Measurements from ENCODE around the gene ABCA1.
"Not testable (repeated sequence)": the region's sequence is repeated elsewhere in the genome, so short reads cannot be mapped to it uniquely, and the experiment has no call there.

The ABCA1 gene, protein sequence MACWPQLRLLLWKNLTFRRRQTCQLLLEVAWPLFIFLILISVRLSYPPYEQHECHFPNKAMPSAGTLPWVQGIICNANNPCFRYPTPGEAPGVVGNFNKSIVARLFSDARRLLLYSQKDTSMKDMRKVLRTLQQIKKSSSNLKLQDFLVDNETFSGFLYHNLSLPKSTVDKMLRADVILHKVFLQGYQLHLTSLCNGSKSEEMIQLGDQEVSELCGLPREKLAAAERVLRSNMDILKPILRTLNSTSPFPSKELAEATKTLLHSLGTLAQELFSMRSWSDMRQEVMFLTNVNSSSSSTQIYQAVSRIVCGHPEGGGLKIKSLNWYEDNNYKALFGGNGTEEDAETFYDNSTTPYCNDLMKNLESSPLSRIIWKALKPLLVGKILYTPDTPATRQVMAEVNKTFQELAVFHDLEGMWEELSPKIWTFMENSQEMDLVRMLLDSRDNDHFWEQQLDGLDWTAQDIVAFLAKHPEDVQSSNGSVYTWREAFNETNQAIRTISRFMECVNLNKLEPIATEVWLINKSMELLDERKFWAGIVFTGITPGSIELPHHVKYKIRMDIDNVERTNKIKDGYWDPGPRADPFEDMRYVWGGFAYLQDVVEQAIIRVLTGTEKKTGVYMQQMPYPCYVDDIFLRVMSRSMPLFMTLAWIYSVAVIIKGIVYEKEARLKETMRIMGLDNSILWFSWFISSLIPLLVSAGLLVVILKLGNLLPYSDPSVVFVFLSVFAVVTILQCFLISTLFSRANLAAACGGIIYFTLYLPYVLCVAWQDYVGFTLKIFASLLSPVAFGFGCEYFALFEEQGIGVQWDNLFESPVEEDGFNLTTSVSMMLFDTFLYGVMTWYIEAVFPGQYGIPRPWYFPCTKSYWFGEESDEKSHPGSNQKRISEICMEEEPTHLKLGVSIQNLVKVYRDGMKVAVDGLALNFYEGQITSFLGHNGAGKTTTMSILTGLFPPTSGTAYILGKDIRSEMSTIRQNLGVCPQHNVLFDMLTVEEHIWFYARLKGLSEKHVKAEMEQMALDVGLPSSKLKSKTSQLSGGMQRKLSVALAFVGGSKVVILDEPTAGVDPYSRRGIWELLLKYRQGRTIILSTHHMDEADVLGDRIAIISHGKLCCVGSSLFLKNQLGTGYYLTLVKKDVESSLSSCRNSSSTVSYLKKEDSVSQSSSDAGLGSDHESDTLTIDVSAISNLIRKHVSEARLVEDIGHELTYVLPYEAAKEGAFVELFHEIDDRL (N-terminal part only)

GRCh38 chr9:104927912-104928740 lies at the start of gene ABCA1:
Gene ABCA1, minus strand, starts transcription at chr9:104928155. Its CDS starts 24,476 bp downstream, at chr9:104903679.
- no peak for DNase-seq (ENCODE audit: low read depth)

- no peak for DNase-seq (ENCODE audit: low read depth)
Observed at GRCh38 chr9:104977580-104977979, 49.6 kb upstream of the ABCA1 start.

DNA sequence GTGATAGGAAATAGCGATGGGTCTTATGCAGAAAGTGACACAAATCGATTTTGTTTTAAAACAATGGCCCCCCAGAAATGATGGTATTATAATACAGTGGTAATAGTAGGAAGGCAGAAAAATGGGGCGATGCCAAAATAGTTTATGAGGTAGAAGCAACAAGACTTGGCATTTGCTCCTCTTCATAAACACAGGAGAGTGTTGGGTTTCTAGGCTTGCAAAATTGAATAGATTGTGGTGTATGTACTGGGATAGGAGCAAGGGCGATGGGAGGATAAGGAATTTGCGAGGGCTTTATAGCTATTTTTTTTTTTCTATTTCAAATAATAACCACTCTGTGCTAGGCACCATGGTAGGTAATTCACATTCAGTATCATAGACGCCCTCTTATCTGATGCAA lies 49.2 kb upstream of the ABCA1 start:
- DNase-seq (ENCODE audit: low read depth), result no peak

DNA sequence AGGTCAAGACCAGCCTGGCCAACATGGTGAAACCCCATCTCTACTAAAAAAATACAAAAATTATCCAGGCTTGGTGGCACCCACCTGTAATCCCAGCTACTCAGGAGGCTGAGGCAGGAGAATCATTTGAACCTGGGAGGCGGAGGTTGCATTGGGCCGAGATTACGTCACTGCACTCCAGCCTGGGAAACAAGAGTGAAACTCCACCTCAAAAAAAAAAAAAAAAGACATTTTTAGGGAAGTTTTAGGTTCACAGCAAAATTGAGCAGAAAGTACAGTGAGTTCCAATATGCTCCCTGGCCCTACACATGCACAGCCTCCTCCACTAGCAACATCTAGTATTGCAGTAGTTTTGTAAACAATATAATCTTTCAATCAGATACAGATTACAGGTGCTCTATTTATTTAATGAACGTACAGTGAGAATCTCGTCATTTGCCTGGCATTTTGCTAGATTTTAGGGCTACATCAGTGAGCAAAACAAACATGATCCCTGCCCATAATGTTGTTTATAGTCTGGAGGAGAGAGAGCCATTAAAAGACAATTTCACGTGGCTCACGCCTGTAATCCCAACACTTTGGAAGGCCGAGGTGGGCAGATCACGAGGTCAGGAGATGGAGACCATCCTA lies 48.1 kb upstream of the ABCA1 start:
- not testable (repeated sequence) for DNase-seq (ENCODE audit: low read depth)

- DNase-seq (ENCODE audit: low read depth), result no peak
Observed at GRCh38 chr9:104974053-104974962, 46.4 kb upstream of the ABCA1 start.

GRCh38 chr9:104972242-104972866 lies 44.4 kb upstream of the ABCA1 start:
- no peak for DNase-seq (ENCODE audit: low read depth)

GRCh38 chr9:104971511-104971910 lies 43.6 kb upstream of the ABCA1 start:
- no peak for DNase-seq (ENCODE audit: low read depth)

- no peak for DNase-seq (ENCODE audit: low read depth)
Observed at GRCh38 chr9:104970271-104970987, 42.5 kb upstream of the ABCA1 start.

DNA sequence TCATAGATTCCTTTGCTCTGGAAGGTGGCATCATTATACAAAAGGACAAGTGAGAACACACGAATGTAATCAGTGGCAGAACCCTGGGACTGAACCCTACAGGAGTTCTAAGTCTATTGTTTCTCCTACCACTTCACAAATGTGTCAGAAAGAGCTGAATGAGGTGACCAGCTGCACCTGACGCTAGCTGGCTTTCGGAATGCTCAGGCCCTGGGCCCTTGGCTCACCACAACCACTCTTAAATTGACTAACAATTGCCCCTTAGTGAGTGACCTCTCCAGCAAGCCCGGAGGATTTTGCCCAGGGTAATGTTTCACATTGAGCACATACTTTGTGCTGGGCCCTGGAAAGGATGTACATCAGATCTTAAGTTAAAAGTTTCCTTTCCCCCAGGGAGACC lies 41.2 kb upstream of the ABCA1 start:
- no peak for DNase-seq (ENCODE audit: low read depth)

DNA sequence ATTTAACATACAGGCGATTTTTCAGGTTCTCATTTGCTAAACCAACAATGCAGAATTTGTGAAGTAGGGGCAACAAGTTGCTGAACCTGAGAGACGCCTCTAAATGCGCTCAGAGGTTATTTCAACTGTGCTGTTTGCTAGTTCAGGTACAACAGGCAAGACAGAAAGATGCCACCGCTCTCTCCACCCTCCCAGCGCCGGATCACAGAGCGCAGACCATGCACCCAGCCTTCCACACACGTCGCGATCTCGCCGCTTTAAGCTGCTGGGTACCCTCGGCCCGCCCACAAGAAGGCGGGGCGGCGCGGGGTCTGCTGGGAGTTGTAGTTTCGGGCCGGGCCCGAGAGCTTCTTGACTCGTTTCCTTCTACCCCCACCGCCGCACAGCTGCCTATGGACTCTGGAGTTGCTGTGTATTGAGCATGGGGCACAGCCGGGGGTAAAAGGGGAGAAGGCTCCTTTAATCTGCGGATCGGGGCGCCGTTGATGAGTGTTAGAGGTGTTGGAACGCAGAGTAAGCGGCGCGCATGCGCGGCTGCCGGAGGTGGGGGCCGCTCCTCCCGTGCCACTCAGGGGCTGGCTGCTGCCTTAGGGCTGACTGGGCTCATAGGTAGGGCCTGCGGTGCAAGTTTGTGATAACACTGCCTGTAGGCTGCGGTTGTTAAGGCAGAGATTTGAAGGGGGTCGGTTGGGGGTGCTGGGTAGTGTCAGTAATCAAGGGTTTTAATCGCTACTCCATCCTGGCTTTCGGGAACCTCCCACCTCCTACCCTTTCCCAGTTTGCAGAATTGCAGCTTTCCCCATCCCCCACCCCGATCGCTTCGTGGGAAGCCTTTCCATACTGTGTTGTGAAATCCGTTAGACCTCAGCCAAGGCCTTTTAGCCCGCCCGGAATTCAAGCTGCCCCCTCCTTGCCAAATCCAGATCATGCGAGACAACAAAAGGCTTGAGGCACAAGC lies 40.3 kb upstream of the ABCA1 start:
- no peak for DNase-seq (ENCODE audit: low read depth)

GRCh38 chr9:104963076-104963475 lies 35.1 kb upstream of the ABCA1 start:
- no peak for DNase-seq (ENCODE audit: low read depth)

- no peak for DNase-seq (ENCODE audit: low read depth)
Observed at GRCh38 chr9:104961701-104962359, 33.9 kb upstream of the ABCA1 start.

DNA sequence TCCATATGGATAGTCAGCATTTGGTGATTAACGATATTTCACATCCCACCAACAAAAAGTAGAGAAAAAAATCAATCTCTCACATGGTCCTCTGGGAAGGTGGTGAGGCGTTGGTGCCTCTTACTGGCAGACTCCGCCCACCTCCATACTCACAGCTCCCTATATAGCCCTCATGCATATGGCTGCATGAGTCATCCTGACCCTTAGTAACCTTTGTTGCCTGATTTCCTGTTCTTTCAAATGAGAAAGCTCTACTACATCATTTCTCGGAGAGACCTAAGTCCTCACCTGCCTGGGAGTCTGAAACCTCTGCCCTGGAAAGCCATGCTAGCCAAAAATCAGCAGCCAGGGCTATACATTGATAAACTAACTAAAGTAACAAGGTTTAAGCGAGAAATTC lies 33.3 kb upstream of the ABCA1 start:
- DNase-seq (ENCODE audit: low read depth), result no peak

GRCh38 chr9:104960662-104961061 lies 32.7 kb upstream of the ABCA1 start:
- no peak for DNase-seq (ENCODE audit: low read depth)

DNA sequence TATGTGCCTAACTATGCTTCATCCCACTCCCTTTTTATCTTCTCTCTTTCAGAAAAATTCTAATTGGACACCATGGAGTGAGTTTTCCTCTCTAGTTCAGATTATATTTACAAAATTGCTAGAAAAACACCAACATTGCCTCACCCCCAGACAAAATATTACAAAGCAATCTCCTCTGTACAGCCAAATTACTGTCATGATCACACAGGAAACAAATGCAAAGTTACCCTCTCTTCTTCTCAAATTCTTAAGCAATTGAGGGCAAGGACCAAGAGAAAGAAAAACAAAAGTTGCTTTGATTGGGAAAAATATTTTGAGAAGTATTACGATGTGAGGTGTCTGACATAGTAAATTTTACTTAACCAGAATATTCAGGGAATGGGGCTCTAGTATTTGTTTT lies 30.8 kb upstream of the ABCA1 start:
- no peak for DNase-seq (ENCODE audit: low read depth)

- not testable (repeated sequence) for DNase-seq (ENCODE audit: low read depth)
Observed at GRCh38 chr9:104958006-104958405, 30.1 kb upstream of the ABCA1 start.

DNA sequence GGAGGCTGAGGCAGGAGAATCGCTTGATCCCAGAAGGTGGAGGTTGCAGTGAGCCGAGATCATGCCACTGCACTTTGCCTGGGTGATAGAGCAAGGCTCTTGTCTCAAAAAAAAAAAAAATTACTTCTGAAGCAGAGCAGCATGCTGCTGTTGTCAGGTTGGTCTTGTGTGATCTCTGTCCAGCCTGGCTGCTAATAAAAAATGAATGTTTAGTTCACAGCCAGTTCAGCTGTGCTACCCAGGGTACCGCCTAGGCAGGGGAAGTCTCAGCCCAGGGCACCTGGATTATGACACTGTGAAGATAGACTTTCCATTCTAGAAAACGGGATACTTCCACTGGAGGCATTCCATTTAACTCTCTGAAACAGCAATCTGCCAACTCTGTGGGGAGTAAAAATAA lies 23.5 kb upstream of the ABCA1 start:
- no peak for DNase-seq (ENCODE audit: low read depth)

Data from HS-27A (cell line).